Heart left ventricle (tissue), 16 donors: ENCODE data around the gene FAHD1. TPM values are rescaled to one million over a fixed set of nuclear protein-coding genes. Genes with fewer than 3 reads are reported as not detected.

Experiments used
- ATAC-seq, 4 donors: fragments of 200-7000 bp; cut with Tn5 transposase; one replicate each; pipeline ENCODE4 v1.9.1; 2020 to 2022; ENCODE audit warnings: moderate library complexity in 4 of 4, mild to moderate bottlenecking in 3 of 4, moderate number of reproducible peaks in 1 of 4
- DNase-seq, 5 donors: peaks; one replicate each; pipeline ENCODE4 v3.0.0-alpha.2; 2020
- H3K27ac ChIP-seq, 12 donors: fragments of 200-600 bp; sonication (generic) in 4 of 12; one replicate each; pipeline versions ENCODE4 v1.5.0 to v1.8.0; 2016 to 2022; ENCODE audit warnings: mild to moderate bottlenecking in 2 of 12
- H3K27me3 ChIP-seq, 9 donors: fragments of 200-600 bp; sonication (generic) in 2 of 9; one replicate each; pipeline versions ENCODE4 v1.5.1 to v1.8.0; 2016 to 2022; ENCODE audit warnings: mild to moderate bottlenecking in 3 of 9
- H3K36me3 ChIP-seq, 9 donors: fragments of 200-600 bp; sonication (generic) in 2 of 9; one replicate each; pipeline versions ENCODE4 v1.5.0 to v1.8.0; 2018 to 2022; ENCODE audit warnings: mild to moderate bottlenecking in 2 of 9
- H3K4me1 ChIP-seq, 12 donors: fragments of 200-600 bp; sonication (generic) in 4 of 12; one replicate each; pipeline versions ENCODE4 v1.5.0 to v1.8.0; 2016 to 2022; ENCODE audit warnings: mild to moderate bottlenecking in 3 of 12
- H3K4me3 ChIP-seq, 12 donors: fragments of 200-600 bp; sonication (generic) in 4 of 12; one replicate each; pipeline versions ENCODE4 v1.5.0 to v1.8.0; 2017 to 2022; ENCODE audit warnings: mild to moderate bottlenecking in 9 of 12, moderate library complexity in 4 of 12
- H3K9me3 ChIP-seq, 12 donors: fragments of 200-600 bp; sonication (generic) in 4 of 12; one replicate each; pipeline versions ENCODE4 v1.5.0 to v1.8.0; 2016 to 2022; ENCODE audit warnings: mild to moderate bottlenecking in 1 of 12
- POLR2A ChIP-seq, 2 donors: fragments of 450-650 bp; IDR thresholded peaks; one replicate each; pipeline ENCODE4 v1.6.1; 2017; ENCODE audit warnings: antibody characterized with exemption in 2 of 2, mild to moderate bottlenecking in 2 of 2, moderate library complexity in 2 of 2
- WGBS, 4 donors: extraction: QIAGEN DNeasy Blood & Tissue Kit in 2 of 4; methylation state at CpG; one replicate each; pipeline versions ENCODE4 v1.1.5 to v1.1.7; 2013 to 2018; 5-methylcytosine and 5-hydroxymethylcytosine counted together
- intact Hi-C, 10 donors: fragments of 100-400 bp; cut with DNase I; formaldehyde crosslinking; loops; one replicate each; pipeline versions ENCODE4 v1.11.1 to v1.14.2; 2022
- long read RNA-seq, 3 donors: library from polyadenylated mRNA; unstranded; transcript quantifications; one replicate each; pipeline ENCODE4 v2.0.0, GENCODE V29; 2020 to 2021
- polyA plus RNA-seq, 2 donors: library from polyadenylated mRNA; stranded (reverse); fragments of 200-250 nt; gene quantifications; one replicate each; pipeline ENCODE4 v1.2.3, GENCODE V29; 2013
- total RNA-seq, 9 donors: library from RNA; depleted of rRNA in 2 of 9; stranded (reverse); fragments of >200 nt in 2 of 9; fragmentation: NEBNext Ultra II Directional in 3 of 9; extraction: Animal tissue kit (Norgen Biotek cat#: 25700) in 3 of 9; gene quantifications; one replicate each; pipeline versions ENCODE4 v1.1.0 to v1.2.4, GENCODE V29; 2016 to 2023
- TF ChIP-seq, protein P1 (sequence below), 12 donors: fragments of 200-600 bp; sonication (generic) in 4 of 12; IDR thresholded peaks; one replicate each; pipeline versions ENCODE4 v1.5.0 to v1.8.0; 2018 to 2022; ENCODE audit warnings: antibody characterized with exemption in 12 of 12, mild to moderate bottlenecking in 5 of 12
- donor health status: ischemic (EF 13 %, LVEDD 7.1; RV severe dilation, severe dysfunction).
- donor health status: healthy with polysubstance abuse.
- donor health status: DM: no; HTN: yes; CAD: no.
- donor health status: DM: no; HTN: no; CAD: no.
- donor health status: ischemic (EF 25% LVEDD 6.9; RV normal size, moderate dysfunction).
- donor health status: ischemic (EF 25% LVEDD 5.7; RV mildly dilated, moderate dysfunction).
- donor health status: healthy.
- donor health status: DM: yes; HTN: yes; CAD: no.
- donor health status: ischemic (EF 35%, LVEDD 5.7; RV mildly dilated, moderate dysfunction).
- donor health status: nonischemic (EF 11% LVEDD 7.7; RV severe dilation, severe dysfunction).
- donor health status: DM: yes; HTN: yes; CAD: no.
- donor health status: PGD.
- donor health status: ischemic (EF 29% LVEDD 5.4; RV normal size, mild dysfunction).
- donor health status: nonischemic (EF 23%, LVEDD 6.1; RV moderate dilation, normal function).

Gene FAHD1
- total RNA-seq (10 to 100 TPM; 19.2 to 83.8 (median 28.4) TPM), polyA plus RNA-seq (10 to 100 TPM; 46.8 to 47.4 TPM)
- long read RNA-seq, donor 1, transcript FAHD1-203 (1 exons, 1,974 nt) = major isoform, 62 of 67 reads
- long read RNA-seq, donor 1, partial matches to known transcripts = 0 of 67 reads
- long read RNA-seq, donor 1, other reads (novel, unspliced or antisense) = 2 of 67 reads
- long read RNA-seq, donor 2, transcript FAHD1-203 (1 exons, 1,974 nt) = major isoform, 75 of 82 reads
- long read RNA-seq, donor 2, partial matches to known transcripts = 0 of 82 reads
- long read RNA-seq, donor 2, other reads (novel, unspliced or antisense) = 4 of 82 reads
- long read RNA-seq, donor 3, transcript FAHD1-203 (1 exons, 1,974 nt) = major isoform, 44 of 45 reads
- long read RNA-seq, donor 3, partial matches to known transcripts = 0 of 45 reads
- long read RNA-seq, donor 3, other reads (novel, unspliced or antisense) = 0 of 45 reads

DNA sequence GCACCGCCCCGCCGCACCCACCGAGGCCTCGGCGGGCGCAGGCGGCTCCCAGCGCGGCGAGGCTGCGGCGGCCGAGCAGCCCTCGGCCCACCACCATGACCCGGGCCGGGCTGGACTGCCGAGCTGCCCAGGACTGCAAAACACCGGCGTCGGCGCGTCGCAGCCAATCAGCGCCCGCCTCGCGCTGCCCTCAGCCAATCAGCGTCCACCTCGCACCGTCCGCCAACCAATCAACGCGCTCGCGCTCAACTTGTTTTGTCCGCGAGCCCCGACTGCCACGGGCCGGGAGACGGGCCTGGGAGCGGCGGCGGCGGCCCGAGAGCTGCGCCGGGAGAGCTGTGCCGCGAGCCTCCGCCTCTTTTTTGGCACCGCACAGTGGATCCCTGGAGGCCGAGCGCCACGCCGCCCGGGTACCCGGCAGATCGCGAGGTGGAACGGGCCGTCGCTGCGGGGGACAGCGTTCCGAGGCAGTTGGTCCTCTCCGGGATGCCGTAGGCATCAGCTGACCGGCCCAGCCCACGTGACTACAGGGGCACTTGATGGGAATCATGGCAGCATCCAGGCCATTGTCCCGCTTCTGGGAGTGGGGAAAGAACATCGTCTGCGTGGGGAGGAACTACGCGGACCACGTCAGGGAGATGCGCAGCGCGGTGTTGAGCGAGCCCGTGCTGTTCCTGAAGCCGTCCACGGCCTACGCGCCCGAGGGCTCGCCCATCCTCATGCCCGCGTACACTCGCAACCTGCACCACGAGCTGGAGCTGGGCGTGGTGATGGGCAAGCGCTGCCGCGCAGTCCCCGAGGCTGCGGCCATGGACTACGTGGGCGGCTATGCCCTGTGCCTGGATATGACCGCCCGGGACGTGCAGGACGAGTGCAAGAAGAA, at the start of gene FAHD1, which contains the start of gene HAGH:
Gene FAHD1, plus strand, starts transcription at position 516 of the 883 bp plus-strand sequence. Its CDS starts 33 bp downstream, at position 549.
Gene HAGH, minus strand, starts transcription at position 135 of the 883 bp plus-strand sequence. Its CDS starts 38 bp downstream, at position 97.
- Histone ChIP-seq H3K4me1 (peaks cover 9 to 57% (median 46%) of the 10 kb centered on the region in 12 donors), H3K4me3 (peak within 1 kb of the TSS; percentile 58 to 99 (median 82)), H3K36me3 (peaks cover 0 to 29% (median 22%) of the 10 kb centered on the region in 9 donors), H3K27ac (peak within 1 kb of the TSS; percentile 32 to 97 (median 86)), H3K9me3 (no peaks in the 10 kb centered on the region), H3K27me3 (no peaks in the 10 kb centered on the region)
- peak; percentile 85 to 95 (median 94) for ATAC-seq
- DNase-seq = peak; percentile 93 to 96 (median 95)
- intact Hi-C loops = loop anchor here in 1 of 10 donors (1.0 kb wide), 1 partner anchor 45 kb away; the partner anchor contains the start of genes NUBP2 and SPSB3
- TF ChIP-seq, protein P1, sequence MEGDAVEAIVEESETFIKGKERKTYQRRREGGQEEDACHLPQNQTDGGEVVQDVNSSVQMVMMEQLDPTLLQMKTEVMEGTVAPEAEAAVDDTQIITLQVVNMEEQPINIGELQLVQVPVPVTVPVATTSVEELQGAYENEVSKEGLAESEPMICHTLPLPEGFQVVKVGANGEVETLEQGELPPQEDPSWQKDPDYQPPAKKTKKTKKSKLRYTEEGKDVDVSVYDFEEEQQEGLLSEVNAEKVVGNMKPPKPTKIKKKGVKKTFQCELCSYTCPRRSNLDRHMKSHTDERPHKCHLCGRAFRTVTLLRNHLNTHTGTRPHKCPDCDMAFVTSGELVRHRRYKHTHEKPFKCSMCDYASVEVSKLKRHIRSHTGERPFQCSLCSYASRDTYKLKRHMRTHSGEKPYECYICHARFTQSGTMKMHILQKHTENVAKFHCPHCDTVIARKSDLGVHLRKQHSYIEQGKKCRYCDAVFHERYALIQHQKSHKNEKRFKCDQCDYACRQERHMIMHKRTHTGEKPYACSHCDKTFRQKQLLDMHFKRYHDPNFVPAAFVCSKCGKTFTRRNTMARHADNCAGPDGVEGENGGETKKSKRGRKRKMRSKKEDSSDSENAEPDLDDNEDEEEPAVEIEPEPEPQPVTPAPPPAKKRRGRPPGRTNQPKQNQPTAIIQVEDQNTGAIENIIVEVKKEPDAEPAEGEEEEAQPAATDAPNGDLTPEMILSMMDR (IDR thresholded peaks at IDR 0.05) = no peak
- peak in 1 of 2 donors; percentile 35 for TF ChIP-seq POLR2A (IDR thresholded peaks at IDR 0.05)
- 0 to 1% (median 0%) methylated on average over 29 to 104 of the region's 104 CpGs for WGBS, 4 donors

DNA sequence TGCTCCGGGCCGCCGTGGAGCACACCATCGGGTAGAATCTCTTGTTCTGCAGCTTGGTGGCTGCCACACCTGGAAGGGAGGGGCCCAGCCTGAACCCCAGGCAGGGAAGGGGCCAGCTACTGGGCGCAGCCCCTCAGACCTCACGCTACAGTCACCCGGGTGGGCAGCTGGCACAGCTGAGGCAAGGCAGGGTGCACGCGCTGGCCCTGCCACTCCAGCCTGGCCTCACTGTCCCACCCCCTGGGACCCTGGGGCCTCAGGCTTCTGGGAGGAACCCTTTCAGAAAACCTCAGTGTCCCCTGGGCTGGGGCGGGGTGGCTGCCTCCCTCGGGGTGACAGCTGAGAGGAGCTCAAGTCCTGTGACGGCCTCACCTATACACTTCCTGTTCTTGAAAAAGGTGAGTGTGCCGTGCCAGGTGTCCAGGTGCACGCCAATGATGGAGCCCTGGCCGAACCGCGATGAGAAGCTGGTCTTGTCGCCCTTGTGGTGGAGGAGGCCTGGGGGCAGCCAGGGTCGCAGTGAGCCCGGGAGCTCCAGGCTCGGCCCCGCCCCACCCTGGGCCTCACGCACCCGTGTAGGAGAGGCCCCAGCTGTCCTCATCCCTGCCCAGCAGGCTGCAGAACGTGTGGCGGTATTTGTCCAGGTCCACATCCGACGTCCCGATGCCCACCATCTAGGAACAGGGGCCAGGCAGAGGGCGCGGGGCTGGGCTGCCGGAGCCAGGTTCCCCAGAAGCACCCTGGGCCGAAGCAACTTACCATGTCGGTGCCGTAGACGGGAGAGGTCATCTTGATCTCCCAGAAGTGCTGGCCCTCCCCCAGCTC, 49.4 kb upstream of the FAHD1 start:
- no peaks in the 10 kb centered on the region for H3K27me3 ChIP-seq
- no peaks in the 10 kb centered on the region for H3K9me3 ChIP-seq
- peaks cover 9 to 45% (median 31%) of the 10 kb centered on the region in 12 donors for H3K4me1 ChIP-seq
- intact Hi-C loops = no loop called here
- H3K36me3 ChIP-seq = peaks cover 0 to 63% (median 48%) of the 10 kb centered on the region in 9 donors
- TF ChIP-seq POLR2A (IDR thresholded peaks at IDR 0.05) = no peak
- TF ChIP-seq, protein P1 (IDR thresholded peaks at IDR 0.05) = no peak
- WGBS, 4 donors = 78 to 82% (median 80%) methylated on average over 26 to 36 of the region's 36 CpGs
- DNase-seq (peak in 4 of 5 donors; percentile 14 to 59 (median 22)), ATAC-seq (no peak)
- no peak overlapping the region for H3K27ac ChIP-seq
- no peak overlapping the region for H3K4me3 ChIP-seq

DNA sequence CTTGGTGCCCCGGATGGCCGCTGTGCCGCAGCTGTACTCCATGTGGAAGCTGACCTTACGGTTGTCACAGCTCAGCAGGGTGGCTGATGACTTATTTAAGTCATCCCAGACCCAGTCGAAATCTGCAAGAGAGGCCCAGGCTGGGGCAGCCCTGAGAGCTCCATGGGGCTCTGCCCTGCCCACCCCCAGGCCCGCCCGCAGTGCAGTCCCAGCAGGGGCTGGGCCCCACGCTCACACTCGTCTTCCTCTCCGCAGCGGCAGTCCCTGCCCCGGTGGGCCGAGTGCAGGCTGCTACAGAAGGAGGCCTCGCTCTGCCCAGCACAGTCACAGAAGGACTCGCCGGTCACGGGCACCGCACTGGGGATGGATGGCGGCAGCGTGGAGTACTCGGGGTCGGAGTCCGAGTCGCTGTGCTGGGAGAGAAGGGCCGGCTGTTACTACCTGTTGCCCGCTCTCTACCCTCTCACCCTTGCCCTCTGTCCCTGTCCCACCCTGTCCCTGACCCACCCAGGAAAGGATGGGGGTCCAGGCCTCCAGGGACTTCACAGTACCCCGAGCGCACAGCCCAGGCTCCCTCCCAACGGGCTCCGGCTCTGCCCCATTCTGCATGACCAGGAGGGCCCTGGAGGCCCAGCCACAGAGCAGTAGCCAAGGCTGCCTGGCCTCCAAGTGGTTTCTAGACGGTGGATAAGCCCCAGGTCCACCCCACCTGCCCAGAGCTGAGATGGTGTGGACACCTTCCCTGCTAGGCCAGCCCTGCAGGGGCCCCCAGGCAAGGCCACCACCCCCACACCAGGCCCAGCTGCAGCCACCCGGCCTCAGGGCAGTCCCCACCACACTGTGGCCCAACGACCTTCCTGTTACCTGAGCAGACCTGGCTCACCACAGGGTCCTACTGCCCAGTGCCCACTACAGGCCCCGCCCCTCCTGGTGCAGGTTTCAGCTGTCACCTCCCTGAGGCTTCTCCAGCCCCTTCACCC, 48.5 kb upstream of the FAHD1 start:
- Histone ChIP-seq H3K27ac (no peak overlapping the region), H3K27me3 (no peaks in the 10 kb centered on the region), H3K9me3 (no peaks in the 10 kb centered on the region), H3K36me3 (peaks cover 0 to 63% (median 48%) of the 10 kb centered on the region in 9 donors), H3K4me1 (peaks cover 9 to 47% (median 32%) of the 10 kb centered on the region in 12 donors), H3K4me3 (no peak overlapping the region)
- 75 to 86% (median 84%) methylated on average over 27 to 34 of the region's 34 CpGs for WGBS, 4 donors
- peak in 4 of 5 donors; percentile 7 to 65 (median 26) for DNase-seq
- TF ChIP-seq POLR2A (IDR thresholded peaks at IDR 0.05) = no peak
- TF ChIP-seq, protein P1 (IDR thresholded peaks at IDR 0.05) = no peak
- ATAC-seq = no peak
- intact Hi-C loops = no loop called here
